ENCODE results near the gene CDKN1B. TPM values are rescaled to one million over a fixed set of nuclear protein-coding genes. Genes with fewer than 3 reads are reported as not detected.

CDKN1B gene
- total RNA-seq, 1 donor from 2014 or later, result 41.4 TPM

- no peak for DNase-seq (ENCODE audit: low read depth)
Measured at GRCh38 chr12:12749433-12749832, 32.3 kb downstream of the CDKN1B start.

DNA sequence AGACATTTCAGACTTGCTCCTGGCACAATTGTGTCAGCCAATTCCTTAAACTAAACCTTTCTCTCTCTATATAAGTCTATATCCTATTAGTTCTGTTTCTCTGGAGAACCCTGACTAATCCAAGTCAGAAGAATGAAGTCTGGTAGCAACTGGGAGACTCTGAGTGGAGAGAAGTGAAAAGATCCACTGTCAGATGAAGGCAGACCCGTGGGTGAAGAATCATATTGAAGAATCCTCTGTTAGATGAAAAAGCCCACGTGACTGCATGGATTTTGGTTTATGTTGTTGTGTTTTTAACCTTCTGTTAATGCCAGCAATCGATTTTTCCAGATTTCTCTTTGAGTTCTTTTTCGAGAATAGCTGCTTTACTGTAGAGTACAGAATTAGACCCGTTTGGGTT, 38.8 kb downstream of the CDKN1B start:
- DNase-seq (ENCODE audit: low read depth), result no peak

DNA sequence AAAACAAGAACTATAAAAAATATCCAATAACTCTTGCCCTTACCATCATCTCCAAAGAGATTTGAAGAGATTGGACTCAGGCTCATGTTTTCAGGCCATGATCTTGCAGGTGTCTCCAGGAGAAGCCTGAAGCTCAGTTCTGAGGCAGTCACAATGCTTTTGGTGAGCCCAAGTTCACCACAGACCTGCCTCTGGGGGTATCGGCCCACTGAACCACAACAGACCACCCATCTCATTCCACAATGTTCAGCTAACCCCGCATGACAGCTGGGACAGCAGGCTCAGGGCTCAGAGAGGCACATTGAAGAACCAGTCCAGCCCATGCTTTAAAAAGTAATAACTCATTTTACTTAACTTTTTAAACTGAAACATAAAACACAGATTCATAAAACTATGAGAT, 40.0 kb downstream of the CDKN1B start:
- peak; percentile 47 for DNase-seq (ENCODE audit: low read depth)

DNA sequence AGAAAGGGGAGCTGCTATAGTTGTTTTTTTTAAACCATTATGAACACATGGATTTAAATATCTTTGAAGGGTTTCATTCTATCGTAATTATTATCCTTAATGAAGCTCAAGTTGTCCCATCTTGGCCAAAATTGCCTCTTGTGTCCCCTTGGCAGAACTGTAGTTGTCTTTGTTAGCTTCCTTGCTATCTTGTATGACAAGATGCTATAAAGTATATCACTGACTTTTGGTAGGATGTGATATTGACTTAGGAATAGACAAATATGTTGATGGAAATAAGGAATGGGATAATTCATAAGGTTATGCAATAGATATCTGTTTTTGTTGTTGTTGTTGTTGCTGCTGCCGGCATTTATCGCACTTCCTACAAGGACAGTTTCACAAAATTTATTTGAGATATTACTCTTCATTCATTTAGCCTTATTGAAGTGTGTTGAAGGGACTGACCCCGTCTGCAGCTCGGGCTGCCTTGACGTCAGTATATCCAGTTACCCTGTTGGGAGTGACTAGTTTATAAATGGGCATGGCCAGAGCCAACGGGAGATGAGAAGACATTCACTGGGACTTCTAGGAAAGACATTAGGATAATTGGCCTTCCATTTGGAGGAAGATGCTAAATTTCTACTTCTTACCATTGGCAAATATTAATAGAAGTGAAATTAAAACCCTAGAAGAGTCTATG, 42.2 kb downstream of the CDKN1B start:
- DNase-seq (ENCODE audit: low read depth), result no peak

DNA sequence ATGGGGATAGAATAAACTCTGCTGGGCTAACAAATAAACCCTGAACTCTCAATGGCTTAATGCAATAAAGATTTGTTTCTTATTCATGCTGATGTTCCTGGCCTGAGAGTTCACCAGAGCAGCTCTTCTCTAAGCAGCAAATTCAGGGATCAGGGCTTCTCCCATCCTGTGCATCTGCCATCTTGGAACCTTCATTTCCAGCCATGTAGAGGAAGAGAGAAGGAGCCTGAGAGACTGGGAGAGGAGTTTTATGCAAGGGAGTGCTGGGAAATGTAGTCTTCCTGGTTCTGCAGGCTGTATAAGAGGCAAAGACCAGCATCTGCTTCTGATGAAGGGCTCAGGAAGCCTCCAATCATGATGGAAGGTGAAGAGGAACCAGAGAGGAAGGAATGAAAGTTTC, 47.7 kb downstream of the CDKN1B start:
- no peak for DNase-seq (ENCODE audit: low read depth)

DNA sequence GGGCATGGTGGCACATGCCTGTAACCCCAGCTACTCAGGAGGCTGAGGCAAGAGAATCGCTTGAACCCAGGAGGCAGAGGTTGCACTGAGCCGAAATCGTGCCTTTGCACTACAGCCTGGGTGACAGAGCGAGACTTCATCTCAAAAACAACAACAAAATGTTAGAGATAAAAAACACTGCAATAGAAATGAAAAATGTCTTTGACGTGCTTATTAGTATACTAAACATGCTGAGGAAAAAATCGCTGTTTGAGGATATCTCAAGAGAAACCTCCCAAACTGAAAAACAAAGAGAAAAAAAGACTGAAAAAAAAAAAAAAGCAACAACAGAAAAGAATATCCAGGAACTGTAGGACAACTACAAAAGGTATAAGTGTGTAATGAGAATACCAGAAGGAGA, 53.1 kb downstream of the CDKN1B start:
- DNase-seq (ENCODE audit: low read depth), result no peak

MicroRNAs encoded within 50 kb of the gene (microRNA counts, 767-probe panel; counts per million panel counts)
- not detected for microRNA hsa-miR-613

Small RNA genes within 50 kb of the gene (microRNA-seq; reads per million reads assigned to microRNA genes)
- gene MIR613, result not detected

Other genes with a start within 250 kb of the CDKN1B start
- gene DUSP16, start 154.5 kb upstream of the CDKN1B start, total RNA-seq, result 5.7 and 7.2 TPM in 2 replicates
- 15.5 and 18.6 TPM in 2 replicates for gene CREBL2, start 105.5 kb upstream of the CDKN1B start, total RNA-seq
- not detected in 2 replicates for gene GPR19, start 21.2 kb upstream of the CDKN1B start, total RNA-seq
- gene APOLD1, start 68.3 kb downstream of the CDKN1B start, total RNA-seq, result 5.1 and 6.4 TPM in 2 replicates
- 57.4 and 63.7 TPM in 2 replicates for gene DDX47, start 96.0 kb downstream of the CDKN1B start, total RNA-seq
- gene GPRC5A, start 174.2 kb downstream of the CDKN1B start, total RNA-seq, result 0.42 and 1.4 TPM in 2 replicates
- not detected in 2 replicates for gene GPRC5D, start 234.8 kb downstream of the CDKN1B start, total RNA-seq